SKM-1 treated with dmso at 0.1 percent for 144 hours (cell line): ENCODE data around the gene PCK2.

Experiments
- DNase-seq: peaks from one replicate; lab custom pipeline; 2025; ENCODE audit not compliant: unreplicated experiment; lab: John Stamatoyannopoulos, UW

Gene PCK2

GRCh38 chr14:24150567-24150966 lies 56.5 kb downstream of the PCK2 start:
- DNase-seq, result no peak

GRCh38 chr14:24150993-24151392 lies 56.9 kb downstream of the PCK2 start:
- DNase-seq, result no peak

GRCh38 chr14:24151404-24152080 lies 57.4 kb downstream of the PCK2 start:
- no peak for DNase-seq
